Hematopoietic multipotent progenitor cell treated with erythropoietin and hydrocortisone succinate and interleukin-3 and kit ligand, for 4 days (in vitro differentiated cells): ENCODE data around the gene RYR2.

Source experiments
- DNase-seq: peaks from one replicate; pipeline ENCODE4 v3.0.0-alpha.2; 2015

Gene RYR2

GRCh38 chr1:237041795-237042525, at the start of gene RYR2:
Gene RYR2 (plus strand): TSS chr1:237042184. CDS start chr1:237042522, 338 bp downstream.
- DNase-seq: peak; percentile 19

GRCh38 chr1:236992449-236992848, 49.5 kb upstream of the RYR2 start:
- no peak for DNase-seq

- no peak for DNase-seq
Observed at GRCh38 chr1:236994450-236994849, 47.5 kb upstream of the RYR2 start.

GRCh38 chr1:236997361-236997760, 44.6 kb upstream of the RYR2 start:
- DNase-seq: no peak

GRCh38 chr1:236997882-236998281, 44.1 kb upstream of the RYR2 start:
- no peak for DNase-seq

GRCh38 chr1:236998546-236998945, 43.4 kb upstream of the RYR2 start:
- no peak for DNase-seq

GRCh38 chr1:237000191-237000590, 41.8 kb upstream of the RYR2 start:
- DNase-seq: no peak

- DNase-seq: no peak
Observed at GRCh38 chr1:237003516-237003915, 38.5 kb upstream of the RYR2 start.

GRCh38 chr1:237004116-237004515, 37.9 kb upstream of the RYR2 start, which contains the start of gene MT1HL1:
Gene MT1HL1 (minus strand): TSS chr1:237004441. CDS start chr1:237004372, 69 bp downstream.
- DNase-seq: no peak

- DNase-seq: no peak
Observed at GRCh38 chr1:237005674-237006073, 36.3 kb upstream of the RYR2 start.

- no peak for DNase-seq
Observed at GRCh38 chr1:237007147-237007881, 34.7 kb upstream of the RYR2 start.

- no peak for DNase-seq
Observed at GRCh38 chr1:237009611-237010010, 32.4 kb upstream of the RYR2 start.

- DNase-seq: no peak
Observed at GRCh38 chr1:237011432-237011831, 30.6 kb upstream of the RYR2 start.

GRCh38 chr1:237012361-237012760, 29.6 kb upstream of the RYR2 start:
- no peak for DNase-seq

- DNase-seq: no peak
Observed at GRCh38 chr1:237012788-237013383, 29.1 kb upstream of the RYR2 start.

- DNase-seq: no peak
Observed at GRCh38 chr1:237013608-237014007, 28.4 kb upstream of the RYR2 start.

GRCh38 chr1:237016626-237017025, 25.4 kb upstream of the RYR2 start:
- no peak for DNase-seq

GRCh38 chr1:237018896-237019295, 23.1 kb upstream of the RYR2 start:
- no peak for DNase-seq

- no peak for DNase-seq
Observed at GRCh38 chr1:237025358-237026074, 16.5 kb upstream of the RYR2 start.

GRCh38 chr1:237029240-237029639, 12.7 kb upstream of the RYR2 start:
- DNase-seq: no peak

- no peak for DNase-seq
Observed at GRCh38 chr1:237029850-237030535, 12.0 kb upstream of the RYR2 start.

- DNase-seq: no peak
Observed at GRCh38 chr1:237031480-237031879, 10.5 kb upstream of the RYR2 start.

GRCh38 chr1:237032029-237032428, 10.0 kb upstream of the RYR2 start:
- DNase-seq: no peak
